Motor neuron (in vitro differentiated cells): ENCODE data around the gene TPSD1. TPM values are rescaled to one million over a fixed set of nuclear protein-coding genes. Genes with fewer than 3 reads are reported as not detected.
A peak's percentile ranks its signal among the peaks of the same experiment; 100 is the strongest.

Experiments used
- ATAC-seq, 8 experiments: fragments of 200-7000 bp; cut with Tn5 transposase; replicated peaks in 6 of 8; 2 replicates each; pipeline ENCODE4 v1.8.0; 2021; ENCODE audit warnings: mild to moderate bottlenecking in 8 of 8, moderate library complexity in 8 of 8
- H3K27ac ChIP-seq, 2 donors: fragments of 250-450 bp; sonication (Bioruptor Pico); 2 replicates each; pipeline ENCODE4 v1.9.0; 2021; ENCODE audit warnings: antibody characterized with exemption in 2 of 2, mild to moderate bottlenecking in 2 of 2, moderate library complexity in 1 of 2
- H3K4me1 ChIP-seq, 2 donors: fragments of 250-450 bp; sonication (Bioruptor Pico); replicated peaks in 1 of 2; 2 replicates each; pipeline ENCODE4 v1.6.1; 2021; ENCODE audit warnings: antibody characterized with exemption in 2 of 2, mild to moderate bottlenecking in 2 of 2, moderate library complexity in 1 of 2
- H3K4me3 ChIP-seq, 5 donors: fragments of 250-450 bp; sonication (Bioruptor Pico); 2 replicates each; pipeline ENCODE4 v1.9.0; 2021; ENCODE audit warnings: antibody characterized with exemption in 5 of 5, mild to moderate bottlenecking in 5 of 5, moderate library complexity in 4 of 5
- WGBS, 10 experiments: fragments of 450-650 bp; shearing (Covaris generic); methylation state at CpG; one replicate each; pipeline ENCODE4 v1.0.0; 2022; 5-methylcytosine and 5-hydroxymethylcytosine counted together
- in situ Hi-C, 9 experiments: fragments of 400-800 bp; cut with MboI; loops; one replicate each; pipeline ENCODE4 v1.15.0; 2021; ENCODE audit warnings: low sequenced_read_pairs in 9 of 9, low pct_unique_long_range_greater_than_20kb in 2 of 9; ENCODE audit not compliant: unreplicated experiment in 9 of 9
- total RNA-seq, 8 experiments: library from RNA; unstranded; fragments of 300-600 nt; gene quantifications; 2 replicates each; pipeline versions ENCODE4 v1.2.3 to v1.2.4, GENCODE V29; 2022

TPSD1 gene
- total RNA-seq, 8 experiments from 2014 or later: 0.14 to 0.28 (median 0.24) TPM; not detected in 5

DNA sequence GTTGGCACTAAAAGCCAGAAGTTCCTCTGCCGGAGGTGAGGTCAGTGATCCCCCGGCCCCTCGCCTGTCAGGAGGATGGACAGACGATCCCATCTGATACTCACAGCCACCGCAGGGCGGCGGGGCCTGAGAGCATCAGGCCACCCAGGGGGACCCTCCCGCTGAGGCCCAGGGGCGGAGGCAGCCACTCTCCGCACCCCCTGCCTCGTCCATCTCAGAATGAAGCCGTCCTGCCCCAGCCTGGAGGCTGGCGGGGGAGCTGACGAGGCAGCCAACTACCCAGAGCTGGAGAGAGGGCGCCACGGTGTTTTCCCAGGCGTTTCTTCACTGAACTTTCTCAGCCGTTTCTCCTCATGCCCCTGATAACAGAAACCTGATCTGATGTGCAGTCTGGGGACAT, 22.6 kb downstream of the TPSD1 start:
- ATAC-seq: peak; percentile 22 to 69 (median 39)
- in situ Hi-C loops: no loop called here
- WGBS, 10 experiments: 10 to 35% methylated on average over 4 to 7 of the region's 18 CpGs; no CpG with 5 or more reads in 8 of the 10 experiments
- H3K4me3 ChIP-seq: no peak overlapping the region
- no peak overlapping the region for H3K27ac ChIP-seq
- H3K4me1 ChIP-seq: peaks cover 0 to 12% of the 10 kb centered on the region in 2 donors

DNA sequence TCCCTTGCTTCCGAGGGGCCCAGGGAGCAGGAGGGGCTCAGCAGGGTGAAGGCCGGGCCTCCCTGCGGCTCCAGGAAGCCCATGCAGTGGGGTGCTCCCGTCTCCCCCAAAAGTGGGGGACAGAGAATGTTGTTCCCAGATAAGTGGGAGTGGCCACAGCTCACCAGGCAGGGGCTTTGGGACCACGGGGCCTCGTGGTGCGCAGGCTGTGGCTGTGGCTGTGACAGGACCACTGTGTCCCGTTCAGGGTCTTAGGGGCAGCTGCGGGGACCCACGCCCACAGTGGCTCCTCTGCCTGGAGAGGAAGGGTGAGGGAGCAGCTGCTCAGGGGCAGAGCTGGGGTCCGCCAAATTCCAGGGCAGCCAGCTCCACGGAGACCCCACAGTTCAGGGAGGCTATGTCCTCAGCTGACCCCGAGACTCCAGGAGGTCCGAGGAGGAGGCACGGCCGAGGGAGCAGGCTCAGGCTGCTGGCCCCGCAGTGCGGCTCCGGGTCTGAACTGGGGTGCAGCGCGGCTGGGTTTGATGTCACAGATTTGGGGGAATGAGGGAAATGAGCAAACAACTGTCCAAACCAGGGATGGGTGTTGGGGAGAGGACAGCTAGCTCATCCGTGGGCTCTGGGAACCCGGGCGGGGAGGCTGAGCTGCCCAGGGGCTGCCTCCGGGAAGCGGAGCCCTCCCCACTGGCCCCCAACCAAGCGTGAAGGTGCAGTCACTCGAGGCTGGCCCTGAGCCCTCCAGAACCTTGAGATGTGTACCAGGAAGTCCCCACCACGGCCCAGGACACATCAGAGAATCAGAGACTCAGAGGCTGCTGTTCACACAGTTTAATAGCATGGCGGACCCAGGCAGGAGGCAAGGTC, 23.4 kb downstream of the TPSD1 start:
- Histone ChIP-seq H3K27ac (no peak overlapping the region), H3K4me1 (peaks cover 0 to 12% of the 10 kb centered on the region in 2 donors), H3K4me3 (no peak overlapping the region)
- ATAC-seq: no peak
- in situ Hi-C loops: no loop called here
- WGBS, 10 experiments: 12 to 100% (median 95%) methylated on average over 3 of the region's 30 CpGs; no CpG with 5 or more reads in 7 of the 10 experiments

DNA sequence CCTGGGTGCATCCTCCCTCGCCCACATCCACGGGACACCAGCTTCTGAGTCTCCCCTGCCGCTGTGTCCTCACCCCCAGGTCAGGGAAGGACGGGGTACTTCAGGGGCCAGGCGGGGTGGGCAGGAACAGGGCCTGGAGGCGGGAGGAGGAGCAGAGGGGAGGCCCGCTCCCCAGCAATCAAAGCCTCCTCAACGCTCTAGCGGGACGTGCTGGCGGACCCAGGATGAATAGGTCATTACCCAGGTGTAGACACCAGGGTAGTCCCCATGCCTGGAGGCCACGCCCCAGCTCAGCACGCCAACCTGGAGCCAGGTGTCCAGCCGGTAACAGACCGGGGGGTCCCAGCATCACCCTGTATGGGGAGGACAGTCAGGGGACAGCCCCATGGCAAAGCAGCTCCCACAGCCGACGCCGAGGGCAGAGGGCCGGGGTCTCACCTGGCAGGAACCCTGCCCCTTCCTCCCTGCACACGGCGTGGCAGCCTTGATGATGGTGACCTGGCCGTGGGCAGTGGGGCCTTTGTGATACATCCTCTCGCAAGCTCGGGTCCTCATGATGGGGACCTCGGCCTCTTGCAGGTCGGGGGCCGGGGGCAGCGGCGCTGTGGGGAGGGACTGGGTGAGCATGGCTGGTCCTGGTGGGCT, 24.2 kb downstream of the TPSD1 start:
- Histone ChIP-seq H3K4me3 (no peak overlapping the region), H3K27ac (no peak overlapping the region), H3K4me1 (peaks cover 0 to 12% of the 10 kb centered on the region in 2 donors)
- 0 to 80% methylated on average over 1 to 2 of the region's 29 CpGs; no CpG with 5 or more reads in 8 of the 10 experiments for WGBS, 10 experiments
- in situ Hi-C loops: no loop called here
- ATAC-seq: peak in 1 of 8 experiments; percentile 2

DNA sequence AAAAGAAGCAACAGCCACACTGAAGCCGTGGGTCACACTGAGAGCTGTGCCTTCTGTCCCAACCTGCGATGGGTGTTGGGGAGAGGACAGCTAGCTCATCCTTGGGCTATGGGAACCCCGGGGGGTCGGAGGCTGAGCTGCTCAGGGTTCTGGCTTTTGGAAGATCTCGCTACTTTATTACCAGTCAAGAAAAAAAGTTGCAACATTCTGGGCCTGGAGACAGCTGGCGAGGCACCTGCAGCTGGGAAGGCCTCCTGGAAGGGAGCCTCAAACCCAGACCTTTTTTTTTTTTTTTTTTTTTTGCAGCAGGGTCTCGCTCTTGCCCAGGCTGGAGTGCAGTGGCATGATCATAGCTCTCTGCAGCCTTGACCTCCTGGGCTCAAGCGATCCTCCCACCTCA, 24.9 kb downstream of the TPSD1 start:
- Histone ChIP-seq H3K4me1 (peaks cover 0 to 12% of the 10 kb centered on the region in 2 donors), H3K4me3 (no peak overlapping the region), H3K27ac (no peak overlapping the region)
- ATAC-seq: no peak
- WGBS, 10 experiments: 40 to 100% (median 60%) methylated on average over 1 to 6 of the region's 8 CpGs; no CpG with 5 or more reads in 3 of the 10 experiments
- in situ Hi-C loops: no loop called here

- Histone ChIP-seq H3K27ac (no peak overlapping the region), H3K4me1 (peaks cover 0 to 12% of the 10 kb centered on the region in 2 donors), H3K4me3 (no peak overlapping the region)
- ATAC-seq: no peak
- in situ Hi-C loops: no loop called here
- 62 to 73% (median 69%) methylated on average over 3 to 13 of the region's 16 CpGs; no CpG with 5 or more reads in 5 of the 10 experiments for WGBS, 10 experiments
These were observed 25.6 kb downstream of the TPSD1 start for GRCh38 chr16:1281517-1281916.

DNA sequence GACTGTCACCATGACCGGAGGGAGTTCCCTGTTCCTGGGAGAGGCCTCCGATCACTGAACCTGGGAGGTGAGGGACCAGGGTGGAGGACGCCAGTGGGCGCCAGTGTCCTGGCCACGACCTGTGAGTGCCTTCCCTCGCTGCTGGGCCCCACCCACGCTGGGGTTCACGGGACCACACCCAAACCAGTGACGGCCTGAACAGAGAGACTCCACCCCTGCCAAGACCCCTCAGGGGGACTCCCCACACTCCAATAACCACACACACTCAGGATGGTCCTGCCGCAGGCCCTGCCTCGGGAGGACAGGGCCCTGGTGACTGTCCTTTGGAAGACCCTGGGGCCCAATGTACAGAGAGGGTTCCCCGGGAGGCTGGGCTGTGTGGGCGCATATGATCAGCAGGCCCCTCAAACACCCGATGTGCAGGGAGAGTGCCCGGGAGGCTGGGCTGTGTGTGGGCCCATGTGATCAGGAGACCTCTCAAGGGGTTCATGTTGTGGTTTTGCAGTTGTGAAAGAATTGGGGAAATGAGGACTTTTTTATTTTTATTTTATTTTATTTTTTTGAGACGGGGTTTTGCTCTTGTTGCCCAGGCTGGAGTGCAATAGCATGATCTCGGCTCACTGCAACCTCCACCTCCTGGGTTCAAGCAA, 26.6 kb downstream of the TPSD1 start:
- Histone ChIP-seq H3K27ac (no peak overlapping the region), H3K4me3 (no peak overlapping the region), H3K4me1 (peaks cover 0 to 12% of the 10 kb centered on the region in 2 donors)
- peak in 1 of 8 experiments; percentile 23 for ATAC-seq
- WGBS, 10 experiments: 40 to 88% (median 66%) methylated on average over 1 to 9 of the region's 17 CpGs; no CpG with 5 or more reads in 2 of the 10 experiments
- in situ Hi-C loops: no loop called here

DNA sequence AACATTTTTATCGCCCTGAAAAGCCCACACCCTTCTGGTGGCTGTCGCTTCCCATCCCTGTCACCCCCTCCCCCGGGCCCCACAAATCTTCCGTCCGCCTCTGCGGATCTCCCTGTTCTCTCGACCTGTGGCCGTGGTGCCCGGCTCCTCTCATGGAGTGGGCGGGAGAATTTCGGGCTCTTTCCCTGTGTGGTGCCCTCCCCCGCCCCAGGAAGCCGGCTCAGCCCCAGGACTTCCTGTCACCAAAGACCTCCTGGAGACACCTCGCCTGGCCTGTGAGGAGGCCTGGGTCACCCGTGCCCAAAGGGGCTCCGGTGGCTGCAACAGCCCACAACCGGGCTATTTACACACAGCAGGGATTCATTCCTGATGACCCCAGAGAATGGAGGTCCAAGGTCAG, 27.4 kb downstream of the TPSD1 start:
- H3K4me3 ChIP-seq: no peak overlapping the region
- 39 to 66% (median 40%) methylated on average over 2 to 5 of the region's 17 CpGs; no CpG with 5 or more reads in 7 of the 10 experiments for WGBS, 10 experiments
- ATAC-seq: no peak
- H3K4me1 ChIP-seq: peaks cover 0 to 9% of the 10 kb centered on the region in 2 donors
- H3K27ac ChIP-seq: no peak overlapping the region
- in situ Hi-C loops: no loop called here

DNA sequence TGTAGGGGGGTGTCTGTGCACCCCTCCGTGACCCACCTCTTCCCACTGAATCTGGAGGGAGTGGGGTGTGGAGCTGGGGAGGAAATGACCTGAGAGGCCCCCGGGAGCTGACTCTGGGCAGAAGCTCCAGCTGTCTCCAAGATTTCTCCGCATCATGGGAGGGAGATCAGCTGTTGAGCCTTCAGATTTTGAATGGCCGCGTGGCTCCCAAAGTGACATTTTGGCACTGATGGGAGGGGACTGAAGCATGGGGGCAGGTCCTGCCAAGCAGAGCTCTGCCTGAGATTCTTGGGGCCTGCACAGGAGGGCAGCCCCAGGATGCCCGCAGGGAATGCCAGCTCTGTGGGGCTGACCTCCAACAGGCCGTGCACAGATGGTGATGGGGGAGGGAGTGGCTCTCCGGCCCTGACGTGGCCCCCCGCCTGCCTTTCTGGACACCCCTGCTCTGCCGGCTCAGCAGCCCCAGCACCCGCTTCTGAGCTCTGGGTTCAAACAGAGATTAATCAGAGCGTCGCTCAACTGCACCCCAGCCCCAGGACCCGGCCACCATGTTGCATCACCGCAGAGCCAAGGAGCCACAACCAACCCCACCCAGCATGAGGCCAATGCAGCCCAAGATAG, 28.2 kb downstream of the TPSD1 start:
- H3K27ac ChIP-seq: no peak overlapping the region
- no peak for ATAC-seq
- in situ Hi-C loops: no loop called here
- 20 to 71% (median 64%) methylated on average over 2 to 4 of the region's 16 CpGs; no CpG with 5 or more reads in 5 of the 10 experiments for WGBS, 10 experiments
- H3K4me3 ChIP-seq: no peak overlapping the region
- H3K4me1 ChIP-seq: peaks cover 2 to 6% of the 10 kb centered on the region in 2 donors

GRCh38 chr16:1285669-1286512, 30.0 kb downstream of the TPSD1 start:
- 65 to 74% (median 69%) methylated on average over 3 to 12 of the region's 38 CpGs; no CpG with 5 or more reads in 6 of the 10 experiments for WGBS, 10 experiments
- ATAC-seq: no peak
- in situ Hi-C loops: no loop called here
- Histone ChIP-seq H3K4me1 (peaks cover 12 to 19% of the 10 kb centered on the region in 2 donors), H3K4me3 (no peak overlapping the region), H3K27ac (no peak overlapping the region)

GRCh38 chr16:1286513-1287094, 30.7 kb downstream of the TPSD1 start:
- ATAC-seq: no peak
- WGBS, 10 experiments: 0 to 81% (median 70%) methylated on average over 1 to 13 of the region's 25 CpGs; no CpG with 5 or more reads in 5 of the 10 experiments

GRCh38 chr16:1287982-1288670, 32.3 kb downstream of the TPSD1 start:
- in situ Hi-C loops: no loop called here
- Histone ChIP-seq H3K27ac (no peak overlapping the region), H3K4me1 (peaks cover 12 to 19% of the 10 kb centered on the region in 2 donors), H3K4me3 (no peak overlapping the region)
- WGBS, 10 experiments: 7 to 100% (median 69%) methylated on average over 1 to 8 of the region's 40 CpGs; no CpG with 5 or more reads in 4 of the 10 experiments
- peak in 1 of 8 experiments; percentile 22 for ATAC-seq

More at GRCh38 chr16:1286513-1287094, 30.7 kb downstream of the TPSD1 start:
- Histone ChIP-seq H3K27ac (no peak overlapping the region), H3K4me3 (no peak overlapping the region), H3K4me1 (peaks cover 12 to 19% of the 10 kb centered on the region in 2 donors)
- in situ Hi-C loops: no loop called here
